B cell (primary cell): ENCODE data around the gene ARID4A. TPM values are rescaled to one million over a fixed set of nuclear protein-coding genes. Genes with fewer than 3 reads are reported as not detected.

ENCODE experiments used
- ATAC-seq: fragments of 200-7000 bp; cut with Tn5 transposase; one replicate; pipeline ENCODE4 v1.10.0; 2021; ENCODE audit warnings: low read depth, mild to moderate bottlenecking, moderate number of reproducible peaks, moderate library complexity
- CTCF ChIA-PET: fragments of 350-600 bp; sonication (Branson Sonifier 250); formaldehyde crosslinking; loops from one replicate; lab custom pipeline; 2021; ENCODE audit warnings: antibody characterized with exemption, inconsistent platforms; lab: Charles Lee
- POLR2A ChIA-PET: fragments of 350-600 bp; sonication (Branson Sonifier 250); formaldehyde crosslinking; loops from one replicate; lab custom pipeline; 2021; ENCODE audit warnings: antibody characterized with exemption; lab: Charles Lee
- DNase-seq: peaks from one replicate; pipeline ENCODE4 v3.0.0; 2013
- H2AFZ ChIP-seq: 2 replicates; pipeline ENCODE4 v1.6.1; 2012; ENCODE audit warnings: mild to moderate bottlenecking, low read depth, low read length; ENCODE audit not compliant: insufficient read depth, poor library complexity, severe bottlenecking
- H3K27ac ChIP-seq, 2 donors: 1 replicate in 1 of 2; 2 replicates in 1 of 2; pipeline ENCODE4 v1.5.1; 2012 to 2013; ENCODE audit warnings: low read length in 2 of 2, mild to moderate bottlenecking in 2 of 2, moderate library complexity in 1 of 2
- H3K27me3 ChIP-seq, 4 experiments: fragments of 200-600 bp in 1 of 4; sonication (generic) in 1 of 4; replicated peaks in 1 of 4; 1 replicate in 2 of 4; 2 replicates in 2 of 4; pipeline versions ENCODE4 v1.6.1 to v1.7.0; 2013 to 2016; ENCODE audit warnings: low read length in 3 of 4, mild to moderate bottlenecking in 2 of 4, mixed read lengths in 1 of 4, moderate library complexity in 1 of 4; ENCODE audit not compliant: insufficient read depth in 4 of 4, control insufficient read depth in 3 of 4; ENCODE audit errors: control extremely low read depth in 1 of 4
- H3K36me3 ChIP-seq, 2 experiments: replicated peaks in 1 of 2; 1 replicate in 1 of 2; 2 replicates in 1 of 2; pipeline versions ENCODE4 v1.6.1 to v1.7.1; 2013; ENCODE audit warnings: low read length in 1 of 2; ENCODE audit not compliant: insufficient read depth in 2 of 2, control insufficient read depth in 1 of 2; ENCODE audit errors: control extremely low read depth in 1 of 2, extremely low read depth in 1 of 2
- H3K4me1 ChIP-seq, 2 donors: fragments of 200-600 bp in 1 of 2; sonication (generic) in 1 of 2; 1 replicate in 1 of 2; 2 replicates in 1 of 2; pipeline versions ENCODE4 v1.5.1 to v1.6.1; 2013 to 2017; ENCODE audit warnings: low read length in 2 of 2; ENCODE audit not compliant: control insufficient read depth in 2 of 2, insufficient read depth in 2 of 2
- H3K4me2 ChIP-seq: replicated peaks from 2 replicates; pipeline ENCODE3; 2012; ENCODE audit warnings: mild to moderate bottlenecking, low read depth, low read length; ENCODE audit not compliant: poor library complexity, severe bottlenecking
- H3K4me3 ChIP-seq, 5 experiments: fragments of 200-600 bp in 1 of 5; sonication (generic) in 1 of 5; 1 replicate in 3 of 5; 2 replicates in 2 of 5; pipeline versions ENCODE4 v1.5.1 to v1.7.0; 2011 to 2016; ENCODE audit warnings: low read length in 4 of 5, mild to moderate bottlenecking in 4 of 5, low read depth in 2 of 5, control low read depth in 1 of 5, moderate library complexity in 1 of 5; ENCODE audit not compliant: insufficient read depth in 1 of 5; ENCODE audit errors: control extremely low read depth in 1 of 5, extremely low read depth in 1 of 5
- H3K79me2 ChIP-seq: fragments of 200-600 bp; sonication (generic); one replicate; pipeline ENCODE4 v1.6.0; 2016; ENCODE audit warnings: low read length; ENCODE audit not compliant: control insufficient read depth, insufficient read depth
- H3K9ac ChIP-seq: fragments of 200-600 bp; sonication (generic); 2 replicates; pipeline ENCODE4 v1.6.1; 2017; ENCODE audit warnings: mild to moderate bottlenecking, low read length, moderate library complexity
- H3K9me3 ChIP-seq, 3 donors: one replicate each; pipeline versions ENCODE4 v1.6.1 to v1.7.1; 2013; ENCODE audit warnings: low read length in 2 of 3; ENCODE audit not compliant: control insufficient read depth in 2 of 3, insufficient read depth in 1 of 3; ENCODE audit errors: control extremely low read depth in 1 of 3
- H4K20me1 ChIP-seq: 2 replicates; pipeline ENCODE4 v1.6.0; 2012; ENCODE audit warnings: mild to moderate bottlenecking, low read length; ENCODE audit not compliant: insufficient read depth, control insufficient read depth, poor library complexity, severe bottlenecking
- H3K27ac Mint-ChIP-seq: one replicate; pipeline ENCODE4 v1.8.0; 2021; ENCODE audit warnings: mixed read lengths
- H3K27me3 Mint-ChIP-seq: one replicate; pipeline ENCODE4 v1.8.0; 2021; ENCODE audit warnings: mixed read lengths
- H3K4me1 Mint-ChIP-seq: one replicate; pipeline ENCODE4 v1.8.0; 2021; ENCODE audit warnings: mixed read lengths
- H3K4me3 Mint-ChIP-seq: one replicate; pipeline ENCODE4 v1.8.0; 2021; ENCODE audit warnings: mixed read lengths
- H3K9me3 Mint-ChIP-seq: one replicate; pipeline ENCODE4 v1.8.0; 2022; ENCODE audit warnings: mixed read lengths; ENCODE audit not compliant: insufficient read depth
- CTCF ChIP-seq: fragments of 200-600 bp; IDR thresholded peaks from one replicate; pipeline ENCODE4 v1.8.0; 2022; ENCODE audit warnings: antibody characterized with exemption, mild to moderate bottlenecking
- EZH2 ChIP-seq: IDR thresholded peaks from 2 replicates; pipeline ENCODE4 v1.6.1; 2012; ENCODE audit warnings: borderline replicate concordance, low read depth, mild to moderate bottlenecking, moderate library complexity, low read length; ENCODE audit not compliant: insufficient read depth, poor library complexity, severe bottlenecking
- WGBS: methylation state at CpG from one replicate; pipeline ENCODE4 v1.1.5; 2013; ENCODE audit warnings: missing lambda C conversion rate; ENCODE audit not compliant: insufficient coverage; 5-methylcytosine and 5-hydroxymethylcytosine counted together
- intact Hi-C: fragments of 100-400 bp; cut with micrococcal nuclease; formaldehyde crosslinking; loops from one replicate; pipeline ENCODE4 v1.10.0; 2022
- polyA plus RNA-seq: library from polyadenylated mRNA; depleted of rRNA; stranded (reverse); fragments of >200 nt; gene quantifications from 2 replicates; pipeline ENCODE4 v1.2.3, GENCODE V29; 2012
- total RNA-seq, 2 donors: library from RNA; stranded (reverse); fragments of 120-200 nt in 1 of 2; gene quantifications; 1 replicate in 1 of 2; 2 replicates in 1 of 2; pipeline versions ENCODE4 v1.2.3 to v1.2.4, GENCODE V29; 2013 to 2022

Gene ARID4A
- total and polyA plus RNA-seq, 2 donors (not counting 1 experiment from before 2014, with no cell fraction given) = 9.4 to 87.0 TPM

GRCh38 chr14:58299401-58300330 is 1.3 kb downstream of the ARID4A start:
- peaks cover 37% of the 10 kb centered on the region for H3K4me1 Mint-ChIP-seq

More at GRCh38 chr14:58299401-58300330, 1.3 kb downstream of the ARID4A start:
- H3K27me3 ChIP-seq = no peaks in the 10 kb centered on the region
- peak overlapping the region; percentile 93 for H2AFZ ChIP-seq
- intact Hi-C loops = loop anchor here (2.0 to 5.0 kb wide), 2 partner anchors 97 to 1948 kb away; partner anchors contain the start of gene PPM1A
- H3K9me3 ChIP-seq = no peaks in the 10 kb centered on the region
- peak; percentile 43 for DNase-seq
- peak overlapping the region; percentile 80 for H3K9ac ChIP-seq
- under 1% methylated on average over 38 of the region's 48 CpGs for WGBS
- H3K4me3 ChIP-seq = peak overlapping the region; percentile 84 to 98 (median 91)
- H3K4me1 ChIP-seq = peaks cover 21 to 33% of the 10 kb centered on the region in 2 donors
- peak overlapping the region; percentile 74 to 84 for H3K27ac ChIP-seq
- peaks cover 12 to 34% of the 10 kb centered on the region in 2 experiments for H3K36me3 ChIP-seq
- ATAC-seq = no peak
- TF ChIP-seq CTCF (no peak), EZH2 (no peak)
- no peak overlapping the region for H3K4me3 Mint-ChIP-seq
- H3K27ac Mint-ChIP-seq = peak overlapping the region; percentile 87
- CTCF ChIA-PET = interaction anchor here (0.9 to 2.0 kb wide), 2 partner anchors 55 to 128 kb away, joined by 3 to 5 read pairs; partner anchors contain the start of genes KIAA0586, PSMA3 and TIMM9
- peak overlapping the region; percentile 82 for H3K4me2 ChIP-seq
- H4K20me1 ChIP-seq = peaks cover 36% of the 10 kb centered on the region
- H3K27me3 Mint-ChIP-seq = no peaks in the 10 kb centered on the region
- peaks cover 82% of the 10 kb centered on the region for H3K79me2 ChIP-seq
- H3K9me3 Mint-ChIP-seq = no peaks in the 10 kb centered on the region
- POLR2A ChIA-PET = interaction anchor here (0.7 to 2.8 kb wide), 3 partner anchors 13 to 128 kb away, joined by 3 to 23 read pairs (median 17); partner anchors contain the start of genes KIAA0586, PSMA3 and TIMM9
